K562 (cell line): Measurements from ENCODE around the gene OR10G8. TPM values are rescaled to one million over a fixed set of nuclear protein-coding genes. Genes with fewer than 3 reads are reported as not detected.

ENCODE experiments used
- ATF7 ChIP-seq: fragments of 450-650 bp; IDR thresholded peaks from 2 replicates; pipeline ENCODE4 v1.7.1; 2014; ENCODE audit warnings: mild to moderate bottlenecking, moderate library complexity
- CREM ChIP-seq: IDR thresholded peaks from 2 replicates; pipeline ENCODE4 v1.6.1; 2014; ENCODE audit warnings: antibody characterized with exemption, low read depth
- DACH1 ChIP-seq: fragments of 450-650 bp; IDR thresholded peaks from 2 replicates; pipeline ENCODE4 v1.6.1; 2018; ENCODE audit not compliant: partially characterized antibody
- ETV6 ChIP-seq, 3 experiments: fragments of 150-350 bp in 1 of 3; sonication (generic) in 1 of 3; formaldehyde crosslinking in 1 of 3; IDR thresholded peaks; 2 replicates each; pipeline versions ENCODE4 v1.6.1 to v1.8.0; 2014 to 2022; ENCODE audit warnings: borderline replicate concordance in 2 of 3, low read depth in 2 of 3, antibody characterized with exemption in 1 of 3, low read length in 1 of 3, mild to moderate bottlenecking in 1 of 3, missing genetic modification reagents in 1 of 3
- HDAC6 ChIP-seq: IDR thresholded peaks from 2 replicates; pipeline ENCODE4 v1.6.1; 2012; ENCODE audit warnings: low read depth, mild to moderate bottlenecking, control low read depth, inconsistent platforms, low read length, moderate library complexity
- HES1 ChIP-seq: fragments of 450-650 bp; IDR thresholded peaks from 2 replicates; pipeline ENCODE4 v1.6.1; 2016; ENCODE audit warnings: low read depth, mild to moderate bottlenecking, moderate library complexity
- IRF2 ChIP-seq: sonication (generic); formaldehyde crosslinking; IDR thresholded peaks from 2 replicates; pipeline ENCODE4 v1.8.1; 2022; ENCODE audit warnings: mild to moderate bottlenecking, missing genetic modification reagents
- MTA2 ChIP-seq: fragments of 450-650 bp; IDR thresholded peaks from 2 replicates; pipeline ENCODE4 v1.6.1; 2016; ENCODE audit warnings: low read depth
- MTF1 ChIP-seq: fragments of 250-450 bp; sonication (Bioruptor Pico); IDR thresholded peaks from 2 replicates; pipeline ENCODE4 v1.9.0; 2021; ENCODE audit warnings: moderate library complexity, mild to moderate bottlenecking, inconsistent platforms, borderline replicate concordance
- NFE2L1 ChIP-seq: fragments of 450-650 bp; IDR thresholded peaks from 2 replicates; pipeline ENCODE4 v1.6.1; 2016; ENCODE audit warnings: missing genetic modification characterization, low read depth, mild to moderate bottlenecking, missing compliant biosample characterization, moderate library complexity, borderline replicate concordance
- POLR2A ChIP-seq: fragments of 450-650 bp; conservative IDR thresholded peaks from 2 replicates; pipeline ENCODE4 v1.6.1; 2016
- VEZF1 ChIP-seq: fragments of 200-800 bp; sonication (Bioruptor generic); IDR thresholded peaks from 2 replicates; pipeline ENCODE4 v1.6.1; 2017; ENCODE audit warnings: missing genetic modification characterization, missing compliant biosample characterization
- ZBTB11 ChIP-seq, 3 experiments: fragments of 200-800 bp in 1 of 3; fragments of 250-450 bp in 1 of 3; fragments of 450-650 bp in 1 of 3; sonication (Bioruptor Pico) in 1 of 3; sonication (Bioruptor generic) in 1 of 3; formaldehyde crosslinking in 1 of 3; IDR thresholded peaks; 2 replicates each; pipeline versions ENCODE4 v1.6.1 to v1.8.0; 2016 to 2022; ENCODE audit warnings: mild to moderate bottlenecking in 2 of 3, missing genetic modification characterization in 2 of 3, missing compliant biosample characterization in 1 of 3, moderate library complexity in 1 of 3
- polyA plus RNA-seq, 8 experiments: library from polyadenylated mRNA; depleted of rRNA in 4 of 8; stranded (reverse) in 5 of 8; unstranded in 3 of 8; fragments of >200 nt; fragmentation: Nextera tagmentation in 2 of 8; fragmentation: Illumina TruSeq in 1 of 8; extraction: Ambion mirVana in 2 of 8; extraction: Trizol in 1 of 8; gene quantifications; 2 replicates each; pipeline versions ENCODE4 v1.2.1 to v1.2.3, GENCODE V29; 2011 to 2014; ENCODE audit warnings: inconsistent platforms in 1 of 8, missing spikeins in 1 of 8
- total RNA-seq, 7 experiments: library from RNA; depleted of rRNA in 6 of 7; stranded (reverse); fragments of >200 nt in 6 of 7; fragmentation: Illumina TruSeq in 2 of 7; extraction: Trizol in 2 of 7; gene quantifications; 2 replicates each; pipeline versions ENCODE4 v1.2.1 to v1.2.3, GENCODE V29; 2011 to 2021; ENCODE audit warnings: low replicate concordance in 1 of 7
- TF ChIP-seq, protein P1 (sequence below), 3 experiments: fragments of 200-800 bp in 1 of 3; sonication (Bioruptor generic) in 1 of 3; sonication (generic) in 1 of 3; formaldehyde crosslinking in 1 of 3; IDR thresholded peaks; 2 replicates each; pipeline versions ENCODE4 v1.6.1 to v1.8.0; 2016 to 2022; ENCODE audit warnings: mild to moderate bottlenecking in 2 of 3, missing compliant biosample characterization in 2 of 3, missing genetic modification characterization in 2 of 3, missing genetic modification reagents in 1 of 3
- TF ChIP-seq, protein P2 (sequence below): sonication (generic); formaldehyde crosslinking; IDR thresholded peaks from 2 replicates; pipeline ENCODE4 v1.8.1; 2023; ENCODE audit warnings: mild to moderate bottlenecking, missing genetic modification reagents

OR10G8 gene
- total and polyA plus RNA-seq, 9 of the 15 experiments (the other 6 are each of a cell fraction or from before 2014, with no cell fraction given), result not detected

DNA sequence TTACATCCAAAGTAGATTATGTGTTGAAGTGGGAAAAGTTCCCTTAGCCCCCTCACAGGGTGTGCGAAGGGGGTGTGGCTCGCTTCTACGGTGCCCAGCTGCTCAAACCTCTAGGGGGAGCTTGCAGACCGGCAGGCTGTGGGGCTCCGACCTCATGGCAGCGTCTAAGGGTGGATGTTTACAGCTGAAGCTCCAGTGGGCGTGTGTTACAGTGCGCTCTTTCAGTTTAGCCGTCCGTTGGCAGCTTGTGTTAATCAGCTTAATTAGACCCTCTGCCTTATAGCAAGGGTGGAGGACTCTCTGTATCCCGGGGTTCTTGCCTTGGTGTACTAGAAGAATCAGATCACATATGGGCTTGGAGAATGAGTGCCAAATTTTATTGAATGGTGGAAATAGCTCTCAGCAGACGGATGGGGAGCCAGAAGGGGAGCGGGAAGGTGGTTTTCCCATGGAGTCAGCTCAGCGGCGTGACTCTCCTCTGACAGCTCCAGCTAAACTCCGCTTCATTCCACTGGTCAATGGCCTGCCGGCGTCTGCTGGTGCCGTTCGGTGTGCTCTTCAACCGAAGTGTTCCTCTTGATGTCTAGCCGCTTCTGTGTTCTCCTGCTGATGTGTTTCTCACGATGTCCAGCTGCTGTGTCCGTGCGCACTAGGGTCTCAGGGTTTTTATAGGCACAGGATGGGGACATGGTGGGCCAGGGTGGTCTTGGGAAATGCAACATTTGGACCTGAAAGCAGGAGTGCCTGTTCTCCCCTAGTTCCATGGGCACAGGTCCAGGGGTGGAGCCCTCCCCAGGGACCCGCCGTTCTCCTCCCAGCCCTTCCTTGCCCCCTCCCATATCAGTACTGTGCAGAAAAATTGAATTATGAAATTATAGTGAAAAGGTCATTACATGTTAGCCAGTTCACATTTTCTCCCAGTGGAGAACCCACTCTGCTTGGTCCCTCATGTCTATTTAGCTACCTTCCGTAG, 43.1 kb downstream of the OR10G8 start (continued):
- TF ChIP-seq, protein P1, sequence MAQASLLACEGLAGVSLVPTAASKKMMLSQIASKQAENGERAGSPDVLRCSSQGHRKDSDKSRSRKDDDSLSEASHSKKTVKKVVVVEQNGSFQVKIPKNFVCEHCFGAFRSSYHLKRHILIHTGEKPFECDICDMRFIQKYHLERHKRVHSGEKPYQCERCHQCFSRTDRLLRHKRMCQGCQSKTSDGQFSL (CRISPR knock-in tag; IDR thresholded peaks at IDR 0.05), result peak; percentile 29; the same call in 1 of the 2 replicates
- TF ChIP-seq, protein P1 (tag; IDR thresholded peaks at IDR 0.05), result no peak
- TF ChIP-seq POLR2A (no peak), VEZF1 (peak; percentile 43; the same call in 1 of the 2 replicates), MTF1 (CRISPR knock-in tag) (no peak), HDAC6 (no peak), DACH1 (peak; percentile 79), ETV6 (IDR thresholded peaks at IDR 0.05; ENCODE audit: borderline replicate concordance in 1 of 2, low read depth in 2 of 2, low read length in 1 of 2) (no peak), ETV6 (CRISPR knock-in tag; IDR thresholded peaks at IDR 0.05; ENCODE audit: borderline replicate concordance) (no peak), CREM (peak; percentile 67), ZBTB11 (CRISPR knock-in tag; IDR thresholded peaks at IDR 0.05) (peak in 1 of 3 experiments; percentile 25; a peak in 1 of 6 replicates), HES1 (no peak), NFE2L1 (no peak), MTA2 (no peak), ATF7 (0 out of 2 replicates have a peak, but pooled peaks have one; percentile 39), IRF2 (CRISPR knock-in tag) (no peak)
- TF ChIP-seq, protein P2, sequence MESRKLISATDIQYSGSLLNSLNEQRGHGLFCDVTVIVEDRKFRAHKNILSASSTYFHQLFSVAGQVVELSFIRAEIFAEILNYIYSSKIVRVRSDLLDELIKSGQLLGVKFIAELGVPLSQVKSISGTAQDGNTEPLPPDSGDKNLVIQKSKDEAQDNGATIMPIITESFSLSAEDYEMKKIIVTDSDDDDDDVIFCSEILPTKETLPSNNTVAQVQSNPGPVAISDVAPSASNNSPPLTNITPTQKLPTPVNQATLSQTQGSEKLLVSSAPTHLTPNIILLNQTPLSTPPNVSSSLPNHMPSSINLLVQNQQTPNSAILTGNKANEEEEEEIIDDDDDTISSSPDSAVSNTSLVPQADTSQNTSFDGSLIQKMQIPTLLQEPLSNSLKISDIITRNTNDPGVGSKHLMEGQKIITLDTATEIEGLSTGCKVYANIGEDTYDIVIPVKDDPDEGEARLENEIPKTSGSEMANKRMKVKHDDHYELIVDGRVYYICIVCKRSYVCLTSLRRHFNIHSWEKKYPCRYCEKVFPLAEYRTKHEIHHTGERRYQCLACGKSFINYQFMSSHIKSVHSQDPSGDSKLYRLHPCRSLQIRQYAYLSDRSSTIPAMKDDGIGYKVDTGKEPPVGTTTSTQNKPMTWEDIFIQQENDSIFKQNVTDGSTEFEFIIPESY (CRISPR knock-in tag), result 0 out of 2 replicates have a peak, but pooled peaks have one; percentile 19
